ENCODE data around the gene B9D1. TPM values are rescaled to one million over a fixed set of nuclear protein-coding genes. Genes with fewer than 3 reads are reported as not detected.

The B9D1 gene
- total RNA-seq, 1 donor from 2014 or later, result 6.7 TPM

- intact Hi-C loops (cut with micrococcal nuclease), result no loop called here
- H3K4me3 Mint-ChIP-seq, result no peak overlapping the region
- ATAC-seq (ENCODE audit: low read depth) (no peak), DNase-seq (no peak)
- TF ChIP-seq, protein P1, sequence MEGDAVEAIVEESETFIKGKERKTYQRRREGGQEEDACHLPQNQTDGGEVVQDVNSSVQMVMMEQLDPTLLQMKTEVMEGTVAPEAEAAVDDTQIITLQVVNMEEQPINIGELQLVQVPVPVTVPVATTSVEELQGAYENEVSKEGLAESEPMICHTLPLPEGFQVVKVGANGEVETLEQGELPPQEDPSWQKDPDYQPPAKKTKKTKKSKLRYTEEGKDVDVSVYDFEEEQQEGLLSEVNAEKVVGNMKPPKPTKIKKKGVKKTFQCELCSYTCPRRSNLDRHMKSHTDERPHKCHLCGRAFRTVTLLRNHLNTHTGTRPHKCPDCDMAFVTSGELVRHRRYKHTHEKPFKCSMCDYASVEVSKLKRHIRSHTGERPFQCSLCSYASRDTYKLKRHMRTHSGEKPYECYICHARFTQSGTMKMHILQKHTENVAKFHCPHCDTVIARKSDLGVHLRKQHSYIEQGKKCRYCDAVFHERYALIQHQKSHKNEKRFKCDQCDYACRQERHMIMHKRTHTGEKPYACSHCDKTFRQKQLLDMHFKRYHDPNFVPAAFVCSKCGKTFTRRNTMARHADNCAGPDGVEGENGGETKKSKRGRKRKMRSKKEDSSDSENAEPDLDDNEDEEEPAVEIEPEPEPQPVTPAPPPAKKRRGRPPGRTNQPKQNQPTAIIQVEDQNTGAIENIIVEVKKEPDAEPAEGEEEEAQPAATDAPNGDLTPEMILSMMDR (IDR thresholded peaks at IDR 0.05), result no peak
- ChIA-PET POLR2A (no interaction called here), CTCF (no interaction called here)
- no peaks in the 10 kb centered on the region for H3K9me3 Mint-ChIP-seq
- no peak overlapping the region for H3K27ac Mint-ChIP-seq
- H3K27me3 Mint-ChIP-seq, result peaks cover 2% of the 10 kb centered on the region
- H3K36me3 Mint-ChIP-seq (ENCODE audit: low read depth), result no peaks in the 10 kb centered on the region
- peaks cover 5% of the 10 kb centered on the region for H3K4me1 Mint-ChIP-seq
Measured at GRCh38 chr17:19341641-19342610, 20.6 kb downstream of the B9D1 start.

GRCh38 chr17:19341211-19341631 lies 21.3 kb downstream of the B9D1 start:
- TF ChIP-seq, protein P1 (IDR thresholded peaks at IDR 0.05), result no peak
- POLR2A ChIA-PET, result no interaction called here
- Mint-ChIP-seq H3K4me3 (no peak overlapping the region), H3K27me3 (no peaks in the 10 kb centered on the region), H3K27ac (no peak overlapping the region), H3K4me1 (no peaks in the 10 kb centered on the region), H3K9me3 (no peaks in the 10 kb centered on the region), H3K36me3 (ENCODE audit: low read depth) (no peaks in the 10 kb centered on the region)
- intact Hi-C loops (cut with micrococcal nuclease), result no loop called here
- CTCF ChIA-PET, result no interaction called here
- ATAC-seq (ENCODE audit: low read depth) (no peak), DNase-seq (no peak)

GRCh38 chr17:19339341-19339815 lies 23.1 kb downstream of the B9D1 start:
- intact Hi-C loops (cut with micrococcal nuclease), result loop anchor here (5.0 to 10.0 kb wide), 2 partner anchors 37 to 55 kb away; no protein-coding TSS in a partner anchor
- TF ChIP-seq, protein P1 (IDR thresholded peaks at IDR 0.05), result no peak
- Mint-ChIP-seq H3K4me1 (no peaks in the 10 kb centered on the region), H3K4me3 (no peak overlapping the region), H3K27me3 (no peaks in the 10 kb centered on the region), H3K27ac (no peak overlapping the region), H3K36me3 (ENCODE audit: low read depth) (no peaks in the 10 kb centered on the region), H3K9me3 (no peaks in the 10 kb centered on the region)
- ChIA-PET CTCF (interaction anchor here (1.1 to 2.5 kb wide), 5 partner anchors 11 to 108 kb away, joined by 3 to 15 read pairs (median 11); no protein-coding TSS in a partner anchor), POLR2A (no interaction called here)
- no peak for DNase-seq
- no peak for ATAC-seq (ENCODE audit: low read depth)

DNA sequence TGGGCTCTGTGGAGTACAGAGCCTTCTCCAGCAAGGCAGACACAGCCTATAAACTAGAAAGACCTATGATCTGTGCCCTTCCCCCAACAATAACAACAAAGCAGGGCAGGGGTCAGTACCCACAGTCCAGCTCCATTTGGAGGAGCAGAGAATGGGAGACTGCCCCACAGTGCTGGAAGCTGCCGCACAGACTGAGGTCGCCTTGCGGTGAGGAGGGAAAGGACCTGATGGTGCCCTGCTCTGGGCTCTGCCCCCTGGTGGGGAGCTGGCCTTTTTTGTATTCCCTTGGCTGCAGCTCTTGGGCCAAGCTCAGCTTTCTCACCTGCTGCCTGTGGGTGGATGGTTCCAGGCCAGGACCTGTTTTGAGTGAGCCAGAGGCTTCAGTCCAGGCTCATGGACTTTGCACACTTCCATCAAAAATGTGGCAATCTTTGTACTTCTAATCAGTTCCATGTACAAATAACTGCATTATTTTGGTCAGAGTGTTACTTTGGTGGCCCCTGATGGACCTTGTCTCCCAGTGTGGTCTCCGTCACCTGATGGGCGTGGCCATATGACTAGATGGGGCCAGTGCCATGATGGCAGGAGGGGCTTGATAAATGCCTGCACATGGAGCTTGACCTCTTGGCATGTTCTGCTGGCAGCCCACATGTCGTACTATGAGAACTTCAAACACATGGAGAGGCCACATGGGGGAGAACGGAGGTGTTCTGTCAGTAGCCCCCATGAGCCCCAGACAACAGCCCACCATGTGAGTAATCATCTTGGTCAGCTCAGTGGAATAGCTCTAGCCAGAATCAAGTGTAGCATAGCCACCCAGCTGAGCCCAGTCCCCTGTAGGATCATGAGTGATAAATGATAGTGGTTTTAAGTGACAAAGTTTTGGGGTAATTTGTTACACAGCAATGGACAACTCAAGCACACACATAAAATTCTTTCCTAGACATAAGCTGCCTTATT lies 24.2 kb downstream of the B9D1 start:
- ChIA-PET CTCF (interaction anchor here (0.6 to 2.5 kb wide), 21 partner anchors 8 to 428 kb away, joined by 3 to 15 read pairs (median 3); partner anchors contain the start of gene MAPK7), POLR2A (no interaction called here)
- DNase-seq (peak; percentile 65), ATAC-seq (ENCODE audit: low read depth) (peak; percentile 99)
- intact Hi-C loops (cut with micrococcal nuclease), result loop anchor here (1.0 to 10.0 kb wide), 4 partner anchors 21 to 109 kb away; no protein-coding TSS in a partner anchor
- Mint-ChIP-seq H3K4me3 (no peak overlapping the region), H3K4me1 (no peaks in the 10 kb centered on the region), H3K27ac (no peak overlapping the region), H3K9me3 (no peaks in the 10 kb centered on the region), H3K27me3 (no peaks in the 10 kb centered on the region), H3K36me3 (ENCODE audit: low read depth) (no peaks in the 10 kb centered on the region)
- TF ChIP-seq, protein P1 (IDR thresholded peaks at IDR 0.05), result peak; percentile 28
